Measurements from ENCODE around the gene TNRC6C.
"Not testable (repeated sequence)": the region's sequence is repeated elsewhere in the genome, so short reads cannot be mapped to it uniquely, and the experiment has no call there.

The TNRC6C gene

GRCh38 chr17:77930780-77931768 is 27.4 kb upstream of the TNRC6C start:
- DNase-seq, result no peak

GRCh38 chr17:77933777-77934398 is 24.6 kb upstream of the TNRC6C start:
- no peak for DNase-seq

- DNase-seq, result peak; percentile 39
These were observed 23.4 kb upstream of the TNRC6C start for GRCh38 chr17:77935121-77935571.

GRCh38 chr17:77935744-77936143 is 22.8 kb upstream of the TNRC6C start:
- DNase-seq, result not testable (repeated sequence)

GRCh38 chr17:77936881-77937280 is 21.6 kb upstream of the TNRC6C start:
- no peak for DNase-seq

GRCh38 chr17:77941004-77941403 is 17.5 kb upstream of the TNRC6C start:
- no peak for DNase-seq

GRCh38 chr17:77942112-77942988 is 16.2 kb upstream of the TNRC6C start:
- peak; percentile 44 for DNase-seq

GRCh38 chr17:77943971-77944370 is 14.5 kb upstream of the TNRC6C start:
- no peak for DNase-seq

- DNase-seq, result no peak
These were observed 13.9 kb upstream of the TNRC6C start for GRCh38 chr17:77944390-77945222.

- DNase-seq, result no peak
These were observed 11.4 kb upstream of the TNRC6C start for GRCh38 chr17:77946900-77947645.

GRCh38 chr17:77948690-77949114 is 9.8 kb upstream of the TNRC6C start:
- DNase-seq, result peak; percentile 5

- DNase-seq, result no peak
These were observed 7.4 kb upstream of the TNRC6C start for GRCh38 chr17:77951123-77951522.

- no peak for DNase-seq
These were observed 6.1 kb upstream of the TNRC6C start for GRCh38 chr17:77952368-77952767.

GRCh38 chr17:77957235-77957856 is 1.2 kb upstream of the TNRC6C start:
- DNase-seq, result no peak

GRCh38 chr17:77958716-77959125 is 218 bp downstream of the TNRC6C start:
- DNase-seq, result no peak

- peak; percentile 68 for DNase-seq
These were observed 823 bp downstream of the TNRC6C start for GRCh38 chr17:77959126-77959925.

GRCh38 chr17:77959926-77960521 is 1.5 kb downstream of the TNRC6C start:
- peak; percentile 83 for DNase-seq

GRCh38 chr17:77961741-77962140 is 3.2 kb downstream of the TNRC6C start:
- no peak for DNase-seq

- peak; percentile 8 for DNase-seq
These were observed 3.8 kb downstream of the TNRC6C start for GRCh38 chr17:77962348-77962747.

Data from NCI-H526 treated with DMSO at 0.1 percent for 48 hours (cell line).